ENCODE data around the gene RPP25L.
A peak's percentile ranks its signal among the peaks of the same experiment; 100 is the strongest.
"Not testable (repeated sequence)": the region's sequence is repeated elsewhere in the genome, so short reads cannot be mapped to it uniquely, and the experiment has no call there.

Gene RPP25L

GRCh38 chr9:34651321-34651720 lies 39.4 kb upstream of the RPP25L start:
- peak overlapping the region; percentile 62 for H3K27ac ChIP-seq (ENCODE audit: low read depth, low read length)
- H3K4me3 ChIP-seq (ENCODE audit: low read depth, low read length): peak overlapping the region; percentile 76
- H3K79me2 ChIP-seq (ENCODE audit: control insufficient read depth, insufficient read depth, low read length, unreplicated experiment): peaks cover 12% of the 10 kb centered on the region
- H3K27me3 ChIP-seq (ENCODE audit: insufficient read depth, low read length): no peaks in the 10 kb centered on the region
- peak overlapping the region; percentile 93 for H2AFZ ChIP-seq (ENCODE audit: low read length, unreplicated experiment)
- H3K36me3 ChIP-seq (ENCODE audit: insufficient read depth, low read length): no peaks in the 10 kb centered on the region
- H3K4me1 ChIP-seq (ENCODE audit: control insufficient read depth, insufficient read depth, low read length, unreplicated experiment): peaks cover 47% of the 10 kb centered on the region

- Histone ChIP-seq H3K4me1 (ENCODE audit: control insufficient read depth, insufficient read depth, low read length, unreplicated experiment) (peaks cover 51% of the 10 kb centered on the region), H3K27ac (ENCODE audit: low read depth, low read length) (peak overlapping the region; percentile 62), H3K36me3 (ENCODE audit: insufficient read depth, low read length) (no peaks in the 10 kb centered on the region), H3K79me2 (ENCODE audit: control insufficient read depth, insufficient read depth, low read length, unreplicated experiment) (peaks cover 12% of the 10 kb centered on the region), H3K27me3 (ENCODE audit: insufficient read depth, low read length) (no peaks in the 10 kb centered on the region), H3K4me3 (ENCODE audit: low read depth, low read length) (no peak overlapping the region), H2AFZ (ENCODE audit: low read length, unreplicated experiment) (no peak overlapping the region)
Measured at GRCh38 chr9:34650816-34651215, 38.9 kb upstream of the RPP25L start.

GRCh38 chr9:34648673-34649072 lies 36.8 kb upstream of the RPP25L start:
- H3K36me3 ChIP-seq (ENCODE audit: insufficient read depth, low read length): no peaks in the 10 kb centered on the region
- H3K27me3 ChIP-seq (ENCODE audit: insufficient read depth, low read length): no peaks in the 10 kb centered on the region
- no peak overlapping the region for H3K27ac ChIP-seq (ENCODE audit: low read depth, low read length)
- H2AFZ ChIP-seq (ENCODE audit: low read length, unreplicated experiment): no peak overlapping the region
- H3K79me2 ChIP-seq (ENCODE audit: control insufficient read depth, insufficient read depth, low read length, unreplicated experiment): peaks cover 12% of the 10 kb centered on the region
- peaks cover 46% of the 10 kb centered on the region for H3K4me1 ChIP-seq (ENCODE audit: control insufficient read depth, insufficient read depth, low read length, unreplicated experiment)
- no peak overlapping the region for H3K4me3 ChIP-seq (ENCODE audit: low read depth, low read length)

- H3K4me1 ChIP-seq (ENCODE audit: control insufficient read depth, insufficient read depth, low read length, unreplicated experiment): peaks cover 36% of the 10 kb centered on the region
- H3K27me3 ChIP-seq (ENCODE audit: insufficient read depth, low read length): no peaks in the 10 kb centered on the region
- H3K36me3 ChIP-seq (ENCODE audit: insufficient read depth, low read length): no peaks in the 10 kb centered on the region
- peaks cover 12% of the 10 kb centered on the region for H3K79me2 ChIP-seq (ENCODE audit: control insufficient read depth, insufficient read depth, low read length, unreplicated experiment)
- H3K27ac ChIP-seq (ENCODE audit: low read depth, low read length): no peak overlapping the region
- H3K4me3 ChIP-seq (ENCODE audit: low read depth, low read length): peak overlapping the region; percentile 89
- no peak overlapping the region for H2AFZ ChIP-seq (ENCODE audit: low read length, unreplicated experiment)
Measured at GRCh38 chr9:34647651-34648050, 35.8 kb upstream of the RPP25L start.

GRCh38 chr9:34647084-34647403 lies 35.1 kb upstream of the RPP25L start:
- peak overlapping the region; percentile 40; the same call in 1 of the 2 replicates for H3K27ac ChIP-seq (ENCODE audit: low read depth, low read length)
- H3K4me1 ChIP-seq (ENCODE audit: control insufficient read depth, insufficient read depth, low read length, unreplicated experiment): peaks cover 30% of the 10 kb centered on the region
- H3K36me3 ChIP-seq (ENCODE audit: insufficient read depth, low read length): no peaks in the 10 kb centered on the region
- peak overlapping the region; percentile 89 for H3K4me3 ChIP-seq (ENCODE audit: low read depth, low read length)
- H3K27me3 ChIP-seq (ENCODE audit: insufficient read depth, low read length): no peaks in the 10 kb centered on the region
- peak overlapping the region; percentile 79 for H2AFZ ChIP-seq (ENCODE audit: low read length, unreplicated experiment)
- H3K79me2 ChIP-seq (ENCODE audit: control insufficient read depth, insufficient read depth, low read length, unreplicated experiment): peaks cover 12% of the 10 kb centered on the region

GRCh38 chr9:34646211-34647083 lies 34.5 kb upstream of the RPP25L start, which contains the start of gene GALT:
Gene GALT, plus strand, starts transcription at chr9:34646675. Its CDS starts 30 bp downstream, at chr9:34646705.
- peaks cover 27% of the 10 kb centered on the region for H3K4me1 ChIP-seq (ENCODE audit: control insufficient read depth, insufficient read depth, low read length, unreplicated experiment)
- H3K4me3 ChIP-seq (ENCODE audit: low read depth, low read length): peak within 1 kb of the TSS; percentile 89
- peaks cover 12% of the 10 kb centered on the region for H3K79me2 ChIP-seq (ENCODE audit: control insufficient read depth, insufficient read depth, low read length, unreplicated experiment)
- H3K27ac ChIP-seq (ENCODE audit: low read depth, low read length): peak within 1 kb of the TSS; percentile 40; the same call in 1 of the 2 replicates
- no peaks in the 10 kb centered on the region for H3K36me3 ChIP-seq (ENCODE audit: insufficient read depth, low read length)
- no peaks in the 10 kb centered on the region for H3K27me3 ChIP-seq (ENCODE audit: insufficient read depth, low read length)
- peak within 1 kb of the TSS; percentile 79 for H2AFZ ChIP-seq (ENCODE audit: low read length, unreplicated experiment)

GRCh38 chr9:34644766-34645314 lies 32.9 kb upstream of the RPP25L start:
- Histone ChIP-seq H3K79me2 (ENCODE audit: control insufficient read depth, insufficient read depth, low read length, unreplicated experiment) (peaks cover 12% of the 10 kb centered on the region), H3K36me3 (ENCODE audit: insufficient read depth, low read length) (no peaks in the 10 kb centered on the region), H2AFZ (ENCODE audit: low read length, unreplicated experiment) (no peak overlapping the region), H3K27ac (ENCODE audit: low read depth, low read length) (no peak overlapping the region), H3K4me1 (ENCODE audit: control insufficient read depth, insufficient read depth, low read length, unreplicated experiment) (peaks cover 19% of the 10 kb centered on the region), H3K27me3 (ENCODE audit: insufficient read depth, low read length) (no peaks in the 10 kb centered on the region), H3K4me3 (ENCODE audit: low read depth, low read length) (no peak overlapping the region)

GRCh38 chr9:34642679-34643078 lies 30.8 kb upstream of the RPP25L start:
- Histone ChIP-seq H3K79me2 (ENCODE audit: control insufficient read depth, insufficient read depth, low read length, unreplicated experiment) (peaks cover 6% of the 10 kb centered on the region), H2AFZ (ENCODE audit: low read length, unreplicated experiment) (no peak overlapping the region), H3K27me3 (ENCODE audit: insufficient read depth, low read length) (no peaks in the 10 kb centered on the region), H3K4me3 (ENCODE audit: low read depth, low read length) (no peak overlapping the region), H3K4me1 (ENCODE audit: control insufficient read depth, insufficient read depth, low read length, unreplicated experiment) (peaks cover 19% of the 10 kb centered on the region), H3K36me3 (ENCODE audit: insufficient read depth, low read length) (no peaks in the 10 kb centered on the region), H3K27ac (ENCODE audit: low read depth, low read length) (no peak overlapping the region)

GRCh38 chr9:34639322-34639721 lies 27.4 kb upstream of the RPP25L start:
- H3K36me3 ChIP-seq (ENCODE audit: insufficient read depth, low read length); H3K4me3 ChIP-seq (ENCODE audit: low read depth, low read length); H3K27ac ChIP-seq (ENCODE audit: low read depth, low read length); H2AFZ ChIP-seq (ENCODE audit: low read length, unreplicated experiment); H3K27me3 ChIP-seq (ENCODE audit: insufficient read depth, low read length): not testable (repeated sequence)
- Histone ChIP-seq H3K79me2 (ENCODE audit: control insufficient read depth, insufficient read depth, low read length, unreplicated experiment) (peaks cover 23% of the 10 kb centered on the region), H3K4me1 (ENCODE audit: control insufficient read depth, insufficient read depth, low read length, unreplicated experiment) (peaks cover 18% of the 10 kb centered on the region)

GRCh38 chr9:34638138-34638445 lies 26.2 kb upstream of the RPP25L start:
- H3K27me3 ChIP-seq (ENCODE audit: insufficient read depth, low read length): no peaks in the 10 kb centered on the region
- no peak overlapping the region for H3K27ac ChIP-seq (ENCODE audit: low read depth, low read length)
- H3K4me1 ChIP-seq (ENCODE audit: control insufficient read depth, insufficient read depth, low read length, unreplicated experiment): peaks cover 18% of the 10 kb centered on the region
- no peaks in the 10 kb centered on the region for H3K36me3 ChIP-seq (ENCODE audit: insufficient read depth, low read length)
- H3K79me2 ChIP-seq (ENCODE audit: control insufficient read depth, insufficient read depth, low read length, unreplicated experiment): peaks cover 23% of the 10 kb centered on the region
- H2AFZ ChIP-seq (ENCODE audit: low read length, unreplicated experiment): peak overlapping the region; percentile 91
- H3K4me3 ChIP-seq (ENCODE audit: low read depth, low read length): peak overlapping the region; percentile 98
